ENCODE data around the gene CDC6. TPM values are rescaled to one million over a fixed set of nuclear protein-coding genes. Genes with fewer than 3 reads are reported as not detected.

The CDC6 gene
- total and polyA plus RNA-seq, 11 donors: 0.07 to 9.8 (median 0.69) TPM

DNA sequence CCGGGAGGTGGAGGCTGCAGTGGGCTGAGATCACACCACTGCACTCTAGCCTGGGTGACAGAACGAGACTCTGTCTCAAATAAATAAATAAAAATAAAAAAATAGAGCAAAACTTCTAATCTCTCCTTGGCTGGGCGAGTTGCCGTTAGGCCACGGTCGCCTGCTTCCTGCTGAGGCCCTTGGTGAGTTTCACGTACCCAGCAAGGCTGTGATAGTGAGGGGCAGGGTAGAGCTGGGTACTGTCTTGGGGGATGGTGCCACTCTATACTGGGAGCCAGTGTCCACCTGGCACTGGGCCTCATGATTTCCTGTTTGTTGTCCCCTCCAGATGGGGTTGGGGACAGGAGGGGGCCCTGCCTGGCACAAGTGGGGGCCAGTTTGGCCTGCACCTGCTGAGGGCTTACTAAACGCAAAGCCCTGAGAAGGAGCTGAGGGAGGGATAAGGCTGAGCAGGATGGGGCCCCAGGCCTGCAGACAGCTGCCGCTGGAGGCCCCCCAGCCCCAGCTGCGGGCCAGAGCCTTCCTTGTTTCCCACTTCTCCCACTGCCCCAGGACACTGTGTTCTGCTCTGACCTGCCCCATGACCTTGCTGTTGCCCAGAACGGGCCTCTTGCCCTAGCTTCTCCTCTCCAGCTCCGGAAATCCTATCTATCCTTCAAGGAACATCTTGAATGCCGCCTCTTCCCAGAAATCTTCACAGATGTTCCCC is 51.4 kb downstream of the CDC6 start:
- H3K4me1 ChIP-seq: peaks cover 8 to 82% (median 52%) of the 10 kb centered on the region in 12 donors
- 63 to 69% (median 67%) methylated on average over 13 of the region's 13 CpGs for WGBS, 4 donors
- peak overlapping the region in 9 of 12 donors; percentile 9 to 97 (median 44) for H3K27ac ChIP-seq
- peak overlapping the region in 1 of 12 donors; percentile 14 for H3K4me3 ChIP-seq
- no peak for DNase-seq
- H3K9me3 ChIP-seq: no peaks in the 10 kb centered on the region
- TF ChIP-seq, protein P1, sequence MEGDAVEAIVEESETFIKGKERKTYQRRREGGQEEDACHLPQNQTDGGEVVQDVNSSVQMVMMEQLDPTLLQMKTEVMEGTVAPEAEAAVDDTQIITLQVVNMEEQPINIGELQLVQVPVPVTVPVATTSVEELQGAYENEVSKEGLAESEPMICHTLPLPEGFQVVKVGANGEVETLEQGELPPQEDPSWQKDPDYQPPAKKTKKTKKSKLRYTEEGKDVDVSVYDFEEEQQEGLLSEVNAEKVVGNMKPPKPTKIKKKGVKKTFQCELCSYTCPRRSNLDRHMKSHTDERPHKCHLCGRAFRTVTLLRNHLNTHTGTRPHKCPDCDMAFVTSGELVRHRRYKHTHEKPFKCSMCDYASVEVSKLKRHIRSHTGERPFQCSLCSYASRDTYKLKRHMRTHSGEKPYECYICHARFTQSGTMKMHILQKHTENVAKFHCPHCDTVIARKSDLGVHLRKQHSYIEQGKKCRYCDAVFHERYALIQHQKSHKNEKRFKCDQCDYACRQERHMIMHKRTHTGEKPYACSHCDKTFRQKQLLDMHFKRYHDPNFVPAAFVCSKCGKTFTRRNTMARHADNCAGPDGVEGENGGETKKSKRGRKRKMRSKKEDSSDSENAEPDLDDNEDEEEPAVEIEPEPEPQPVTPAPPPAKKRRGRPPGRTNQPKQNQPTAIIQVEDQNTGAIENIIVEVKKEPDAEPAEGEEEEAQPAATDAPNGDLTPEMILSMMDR (IDR thresholded peaks at IDR 0.05): no peak
- TF ChIP-seq POLR2A (IDR thresholded peaks at IDR 0.05): no peak
- no peaks in the 10 kb centered on the region for H3K27me3 ChIP-seq
- intact Hi-C loops (cut with DNase I): no loop called here
- ATAC-seq: no peak
- peaks cover 0 to 10% (median 0%) of the 10 kb centered on the region in 9 donors for H3K36me3 ChIP-seq

GRCh38 chr17:40340327-40340726 is 52.6 kb downstream of the CDC6 start:
- intact Hi-C loops (cut with DNase I): no loop called here
- ATAC-seq (no peak), DNase-seq (no peak)
- peak overlapping the region in 2 of 12 donors; percentile 80 to 85 for H3K4me3 ChIP-seq
- WGBS, 4 donors: 95 to 100% (median 98%) methylated on average over 1 of the region's 1 CpG
- no peaks in the 10 kb centered on the region for H3K9me3 ChIP-seq
- TF ChIP-seq POLR2A (IDR thresholded peaks at IDR 0.05): no peak
- TF ChIP-seq, protein P1 (IDR thresholded peaks at IDR 0.05): no peak
- H3K36me3 ChIP-seq: peaks cover 0 to 10% (median 0%) of the 10 kb centered on the region in 9 donors
- H3K27ac ChIP-seq: peak overlapping the region in 9 of 12 donors; percentile 94 to 99 (median 97)
- no peaks in the 10 kb centered on the region for H3K27me3 ChIP-seq
- H3K4me1 ChIP-seq: peaks cover 2 to 82% (median 51%) of the 10 kb centered on the region in 12 donors

DNA sequence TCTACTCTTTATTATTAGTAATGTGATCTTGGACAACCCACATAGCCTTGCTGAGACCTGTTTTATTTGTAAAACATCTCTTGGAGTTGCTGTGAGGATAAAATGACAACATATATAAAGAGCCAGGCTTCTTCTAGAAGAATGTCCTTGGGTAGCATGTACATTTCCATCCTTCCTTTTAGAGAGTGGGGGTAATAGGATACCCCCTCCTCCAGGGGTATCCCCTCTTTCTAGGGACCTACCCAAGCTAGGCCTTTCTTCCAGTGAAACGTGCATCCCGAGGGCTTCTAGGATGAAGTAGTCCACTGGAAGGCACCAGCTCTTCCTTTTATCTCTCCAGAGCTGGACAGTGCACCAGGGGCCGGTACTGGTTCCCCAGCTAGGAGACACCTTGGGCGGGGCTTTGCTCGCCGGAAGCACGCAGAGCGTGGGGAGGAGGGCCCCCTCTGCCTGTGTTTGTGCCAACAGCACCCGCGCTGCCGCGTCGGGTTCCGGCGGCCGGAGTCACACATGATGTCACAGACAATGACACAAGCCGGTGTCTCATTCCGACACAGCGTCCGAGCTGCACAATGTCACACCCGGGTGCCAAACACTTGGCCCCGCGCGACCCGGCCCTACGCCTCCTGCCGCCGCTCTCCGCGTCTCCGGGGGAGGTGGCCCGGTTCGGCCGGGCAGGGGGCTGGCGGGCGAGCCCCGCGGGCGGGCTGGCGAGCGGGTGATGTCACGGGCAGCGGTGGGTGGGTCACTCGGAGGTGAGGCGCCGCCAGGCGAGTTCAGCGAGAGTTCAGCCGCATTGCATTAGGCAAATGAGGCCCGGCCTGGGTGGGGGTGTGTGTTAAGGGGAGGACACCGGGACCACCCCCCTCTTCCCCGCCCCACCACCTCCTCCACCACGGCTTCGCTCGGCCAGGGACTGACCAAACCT is 53.5 kb downstream of the CDC6 start:
- Histone ChIP-seq H3K4me1 (peaks cover 5 to 85% (median 53%) of the 10 kb centered on the region in 12 donors), H3K9me3 (no peaks in the 10 kb centered on the region), H3K4me3 (peak overlapping the region; percentile 62 to 98 (median 82)), H3K27ac (peak overlapping the region; percentile 88 to 99 (median 96)), H3K36me3 (peaks cover 0 to 10% (median 0%) of the 10 kb centered on the region in 9 donors), H3K27me3 (no peaks in the 10 kb centered on the region)
- peak in 1 of 2 donors; percentile 81 for TF ChIP-seq POLR2A (IDR thresholded peaks at IDR 0.05)
- TF ChIP-seq, protein P1 (IDR thresholded peaks at IDR 0.05): peak in 6 of 12 donors; percentile 11 to 50 (median 32)
- DNase-seq (peak; percentile 92 to 98 (median 96)), ATAC-seq (peak; percentile 62 to 80 (median 78))
- intact Hi-C loops (cut with DNase I): loop anchor here in 1 of 10 donors (1.0 kb wide), 1 partner anchor 9 kb away; no protein-coding TSS in a partner anchor
- WGBS, 4 donors: 0 to 1% (median 1%) methylated on average over 22 to 55 of the region's 55 CpGs

All from heart left ventricle (tissue), 16 donors.